Measurements from ENCODE around the gene IMMP1L. TPM values are rescaled to one million over a fixed set of nuclear protein-coding genes. Genes with fewer than 3 reads are reported as not detected.

The IMMP1L gene
- total RNA-seq, 1 donor from 2014 or later = 17.2 TPM

DNA sequence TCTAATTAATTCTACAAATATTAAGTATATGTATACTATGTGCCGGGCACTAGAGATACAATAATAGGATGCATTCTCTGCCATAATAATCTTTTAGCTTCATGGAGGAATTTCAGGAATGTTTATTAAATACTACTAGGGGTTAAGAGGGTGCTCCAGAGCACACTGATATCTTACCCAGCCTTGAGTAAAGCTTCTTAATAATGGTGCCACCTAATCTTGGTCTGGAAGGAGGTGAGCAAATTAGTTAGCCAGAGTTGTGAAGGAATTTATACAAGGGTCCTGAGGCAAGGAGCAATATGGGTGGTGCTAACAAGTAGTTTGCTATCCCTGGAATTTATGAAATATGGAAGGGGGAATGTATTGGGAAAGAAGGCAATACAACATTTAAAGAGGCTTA is 21.9 kb upstream of the IMMP1L start:
- DNase-seq (ENCODE audit: low read depth) = no peak
- H3K36me3 ChIP-seq (ENCODE audit: insufficient read depth, low read length) = no peaks in the 10 kb centered on the region
- no peak for TF ChIP-seq EZH2 (IDR thresholded peaks at IDR 0.05; ENCODE audit: insufficient read depth, low read length)
- TF ChIP-seq, protein P1, sequence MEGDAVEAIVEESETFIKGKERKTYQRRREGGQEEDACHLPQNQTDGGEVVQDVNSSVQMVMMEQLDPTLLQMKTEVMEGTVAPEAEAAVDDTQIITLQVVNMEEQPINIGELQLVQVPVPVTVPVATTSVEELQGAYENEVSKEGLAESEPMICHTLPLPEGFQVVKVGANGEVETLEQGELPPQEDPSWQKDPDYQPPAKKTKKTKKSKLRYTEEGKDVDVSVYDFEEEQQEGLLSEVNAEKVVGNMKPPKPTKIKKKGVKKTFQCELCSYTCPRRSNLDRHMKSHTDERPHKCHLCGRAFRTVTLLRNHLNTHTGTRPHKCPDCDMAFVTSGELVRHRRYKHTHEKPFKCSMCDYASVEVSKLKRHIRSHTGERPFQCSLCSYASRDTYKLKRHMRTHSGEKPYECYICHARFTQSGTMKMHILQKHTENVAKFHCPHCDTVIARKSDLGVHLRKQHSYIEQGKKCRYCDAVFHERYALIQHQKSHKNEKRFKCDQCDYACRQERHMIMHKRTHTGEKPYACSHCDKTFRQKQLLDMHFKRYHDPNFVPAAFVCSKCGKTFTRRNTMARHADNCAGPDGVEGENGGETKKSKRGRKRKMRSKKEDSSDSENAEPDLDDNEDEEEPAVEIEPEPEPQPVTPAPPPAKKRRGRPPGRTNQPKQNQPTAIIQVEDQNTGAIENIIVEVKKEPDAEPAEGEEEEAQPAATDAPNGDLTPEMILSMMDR (IDR thresholded peaks at IDR 0.05; ENCODE audit: insufficient read depth, low read depth, low read length) = no peak

DNA sequence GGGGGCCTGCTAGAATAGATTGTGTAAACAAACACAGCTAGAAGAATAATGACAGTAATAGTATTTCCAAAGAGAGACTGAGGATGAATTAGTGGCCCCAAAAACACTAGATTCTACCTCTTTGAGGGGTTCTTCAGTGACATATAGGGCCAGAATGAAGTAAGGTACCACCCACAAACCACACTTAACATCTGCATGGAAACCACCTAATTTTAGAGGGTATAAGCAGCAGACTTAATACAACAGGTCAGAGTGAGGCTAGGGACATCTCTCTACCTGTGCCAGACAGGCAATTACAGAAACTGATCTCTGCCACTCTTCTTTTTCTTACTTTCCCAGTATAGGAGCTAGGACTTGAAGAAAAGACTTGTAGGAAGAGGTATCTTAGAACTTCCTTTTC is 20.3 kb upstream of the IMMP1L start:
- H4K20me1 ChIP-seq (ENCODE audit: insufficient read depth, low read length) = no peaks in the 10 kb centered on the region
- no peaks in the 10 kb centered on the region for H3K27me3 ChIP-seq (ENCODE audit: insufficient read depth, low read length)
- FAIRE-seq (no peak), DNase-seq (ENCODE audit: low read depth) (no peak)
- no peaks in the 10 kb centered on the region for H3K4me1 Mint-ChIP-seq (ENCODE audit: low read depth, unreplicated experiment)
- no peaks in the 10 kb centered on the region for H3K79me2 ChIP-seq (ENCODE audit: insufficient read depth, low read length)
- H3K36me3 Mint-ChIP-seq (ENCODE audit: low read depth, unreplicated experiment) = peaks cover under 1% of the 10 kb centered on the region
- TF ChIP-seq, protein P1 (IDR thresholded peaks at IDR 0.05; ENCODE audit: insufficient read depth, low read depth, low read length) = no peak
- no peak for TF ChIP-seq EZH2 (IDR thresholded peaks at IDR 0.05; ENCODE audit: insufficient read depth, low read length)
- no peak overlapping the region for H3K27ac ChIP-seq (ENCODE audit: low read depth, low read length)
- no peak overlapping the region for H2AFZ ChIP-seq (ENCODE audit: low read depth, low read length)
- no peak overlapping the region for H3K9ac ChIP-seq (ENCODE audit: low read length)
- no peaks in the 10 kb centered on the region for H3K36me3 ChIP-seq (ENCODE audit: insufficient read depth, low read length)
- H3K4me3 ChIP-seq (ENCODE audit: insufficient read depth, low read depth, low read length) = no peak overlapping the region
- no peaks in the 10 kb centered on the region for H3K27me3 Mint-ChIP-seq (ENCODE audit: low read depth, unreplicated experiment)
- H3K27ac Mint-ChIP-seq (ENCODE audit: unreplicated experiment) = no peak overlapping the region
- no peak overlapping the region for H3K4me3 Mint-ChIP-seq (ENCODE audit: unreplicated experiment)
- no peak overlapping the region for H3K4me2 ChIP-seq (ENCODE audit: low read length)
- no peaks in the 10 kb centered on the region for H3K4me1 ChIP-seq (ENCODE audit: insufficient read depth, low read length)
- no peaks in the 10 kb centered on the region for H3K9me3 ChIP-seq (ENCODE audit: insufficient read depth, low read depth, low read length)
- no peaks in the 10 kb centered on the region for H3K9me3 Mint-ChIP-seq (ENCODE audit: unreplicated experiment)

More for the DNA sequence above, 21.9 kb upstream of the IMMP1L start:
- H3K27me3 ChIP-seq (ENCODE audit: insufficient read depth, low read length) = no peaks in the 10 kb centered on the region
- Mint-ChIP-seq H3K4me1 (ENCODE audit: low read depth, unreplicated experiment) (no peaks in the 10 kb centered on the region), H3K4me3 (ENCODE audit: unreplicated experiment) (no peak overlapping the region), H3K9me3 (ENCODE audit: unreplicated experiment) (no peaks in the 10 kb centered on the region), H3K27me3 (ENCODE audit: low read depth, unreplicated experiment) (no peaks in the 10 kb centered on the region), H3K27ac (ENCODE audit: unreplicated experiment) (no peak overlapping the region), H3K36me3 (ENCODE audit: low read depth, unreplicated experiment) (no peaks in the 10 kb centered on the region)
- no peak overlapping the region for H3K27ac ChIP-seq (ENCODE audit: low read depth, low read length)
- H3K79me2 ChIP-seq (ENCODE audit: insufficient read depth, low read length) = no peaks in the 10 kb centered on the region
- no peak overlapping the region for H3K9ac ChIP-seq (ENCODE audit: low read length)
- no peak overlapping the region for H3K4me2 ChIP-seq (ENCODE audit: low read length)
- no peak overlapping the region for H3K4me3 ChIP-seq (ENCODE audit: insufficient read depth, low read depth, low read length)
- no peaks in the 10 kb centered on the region for H3K9me3 ChIP-seq (ENCODE audit: insufficient read depth, low read depth, low read length)
- H2AFZ ChIP-seq (ENCODE audit: low read depth, low read length) = no peak overlapping the region
- no peak for FAIRE-seq
- H3K4me1 ChIP-seq (ENCODE audit: insufficient read depth, low read length) = no peaks in the 10 kb centered on the region
- H4K20me1 ChIP-seq (ENCODE audit: insufficient read depth, low read length) = no peaks in the 10 kb centered on the region

DNA sequence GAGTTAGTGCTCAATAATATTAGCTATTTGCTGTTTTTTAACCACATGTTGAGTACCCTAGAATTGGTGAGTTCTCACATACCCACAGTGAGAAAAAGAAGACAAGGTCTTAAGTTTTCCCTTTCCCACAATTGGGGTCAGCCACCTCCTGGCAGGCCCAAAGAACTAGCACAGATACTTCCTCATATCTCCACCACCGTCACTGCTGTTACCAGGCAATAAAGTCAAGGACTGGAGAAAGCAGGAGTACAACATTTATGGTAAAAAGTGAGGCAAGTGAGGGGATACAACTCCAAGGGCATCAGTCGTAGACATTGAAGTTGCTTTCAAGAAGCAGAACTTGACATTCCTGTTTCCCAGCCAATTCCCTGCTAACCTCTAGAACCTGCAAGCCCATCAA is 19.8 kb upstream of the IMMP1L start:
- H3K4me3 ChIP-seq (ENCODE audit: insufficient read depth, low read depth, low read length) = no peak overlapping the region
- no peaks in the 10 kb centered on the region for H3K36me3 ChIP-seq (ENCODE audit: insufficient read depth, low read length)
- Mint-ChIP-seq H3K9me3 (ENCODE audit: unreplicated experiment) (no peaks in the 10 kb centered on the region), H3K4me3 (ENCODE audit: unreplicated experiment) (no peak overlapping the region), H3K27me3 (ENCODE audit: low read depth, unreplicated experiment) (no peaks in the 10 kb centered on the region), H3K4me1 (ENCODE audit: low read depth, unreplicated experiment) (no peaks in the 10 kb centered on the region), H3K27ac (ENCODE audit: unreplicated experiment) (no peak overlapping the region), H3K36me3 (ENCODE audit: low read depth, unreplicated experiment) (peaks cover 4% of the 10 kb centered on the region)
- no peak overlapping the region for H3K9ac ChIP-seq (ENCODE audit: low read length)
- H3K4me1 ChIP-seq (ENCODE audit: insufficient read depth, low read length) = no peaks in the 10 kb centered on the region
- no peaks in the 10 kb centered on the region for H3K27me3 ChIP-seq (ENCODE audit: insufficient read depth, low read length)
- DNase-seq (ENCODE audit: low read depth) (no peak), FAIRE-seq (no peak)
- H2AFZ ChIP-seq (ENCODE audit: low read depth, low read length) = no peak overlapping the region
- no peak overlapping the region for H3K27ac ChIP-seq (ENCODE audit: low read depth, low read length)
- TF ChIP-seq, protein P1 (IDR thresholded peaks at IDR 0.05; ENCODE audit: insufficient read depth, low read depth, low read length) = no peak
- no peak for TF ChIP-seq EZH2 (IDR thresholded peaks at IDR 0.05; ENCODE audit: insufficient read depth, low read length)
- no peak overlapping the region for H3K4me2 ChIP-seq (ENCODE audit: low read length)
- H3K79me2 ChIP-seq (ENCODE audit: insufficient read depth, low read length) = no peaks in the 10 kb centered on the region
- H4K20me1 ChIP-seq (ENCODE audit: insufficient read depth, low read length) = no peaks in the 10 kb centered on the region
- H3K9me3 ChIP-seq (ENCODE audit: insufficient read depth, low read depth, low read length) = no peaks in the 10 kb centered on the region

Data from astrocyte (in vitro differentiated cells and primary cell).